ENCODE results near the gene TJAP1.

Gene TJAP1

DNA sequence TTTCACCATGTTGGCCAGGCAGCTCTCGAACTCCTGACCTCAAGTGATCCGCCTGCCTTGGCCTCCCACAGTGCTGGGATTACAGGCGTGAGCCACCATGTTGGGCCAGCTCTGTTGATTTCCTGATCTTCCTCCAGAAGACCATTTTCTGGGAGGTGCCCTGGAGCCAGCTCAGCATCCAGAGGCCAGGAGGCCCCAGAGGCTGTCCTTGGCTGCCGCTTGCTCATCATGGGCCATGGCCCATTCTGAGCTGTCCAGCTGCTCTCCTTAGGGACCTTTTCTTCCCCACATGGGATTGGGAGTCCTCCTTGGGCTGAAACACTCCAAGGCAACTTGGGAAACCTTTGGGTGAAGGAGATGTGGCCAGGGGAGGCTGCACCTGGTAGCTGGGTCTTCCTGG lies 17.4 kb downstream of the TJAP1 start:
- Histone ChIP-seq H3K4me3 (ENCODE audit: low read depth in 1 of 2, low read length in 2 of 2) (no peak overlapping the region), H3K79me2 (ENCODE audit: insufficient read depth, low read length) (peaks cover 13% of the 10 kb centered on the region), H3K36me3 (ENCODE audit: insufficient read depth, low read length) (peaks cover 31% of the 10 kb centered on the region), H4K20me1 (ENCODE audit: insufficient read depth, low read length) (peaks cover 29% of the 10 kb centered on the region), H2AFZ (ENCODE audit: low read depth, low read length) (no peak overlapping the region), H3K4me1 (ENCODE audit: insufficient read depth, low read length) (no peaks in the 10 kb centered on the region), H3K9ac (ENCODE audit: low read depth, low read length) (no peak overlapping the region), H3K4me2 (ENCODE audit: insufficient read depth, low read length) (no peak overlapping the region), H3K9me3 (ENCODE audit: insufficient read depth, low read length, severe bottlenecking) (no peaks in the 10 kb centered on the region), H3K27ac (ENCODE audit: low read length) (no peak overlapping the region), H3K27me3 (ENCODE audit: insufficient read depth, low read length, poor library complexity) (no peaks in the 10 kb centered on the region)
- TF ChIP-seq, protein P1, sequence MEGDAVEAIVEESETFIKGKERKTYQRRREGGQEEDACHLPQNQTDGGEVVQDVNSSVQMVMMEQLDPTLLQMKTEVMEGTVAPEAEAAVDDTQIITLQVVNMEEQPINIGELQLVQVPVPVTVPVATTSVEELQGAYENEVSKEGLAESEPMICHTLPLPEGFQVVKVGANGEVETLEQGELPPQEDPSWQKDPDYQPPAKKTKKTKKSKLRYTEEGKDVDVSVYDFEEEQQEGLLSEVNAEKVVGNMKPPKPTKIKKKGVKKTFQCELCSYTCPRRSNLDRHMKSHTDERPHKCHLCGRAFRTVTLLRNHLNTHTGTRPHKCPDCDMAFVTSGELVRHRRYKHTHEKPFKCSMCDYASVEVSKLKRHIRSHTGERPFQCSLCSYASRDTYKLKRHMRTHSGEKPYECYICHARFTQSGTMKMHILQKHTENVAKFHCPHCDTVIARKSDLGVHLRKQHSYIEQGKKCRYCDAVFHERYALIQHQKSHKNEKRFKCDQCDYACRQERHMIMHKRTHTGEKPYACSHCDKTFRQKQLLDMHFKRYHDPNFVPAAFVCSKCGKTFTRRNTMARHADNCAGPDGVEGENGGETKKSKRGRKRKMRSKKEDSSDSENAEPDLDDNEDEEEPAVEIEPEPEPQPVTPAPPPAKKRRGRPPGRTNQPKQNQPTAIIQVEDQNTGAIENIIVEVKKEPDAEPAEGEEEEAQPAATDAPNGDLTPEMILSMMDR (IDR thresholded peaks at IDR 0.05; ENCODE audit: borderline replicate concordance, extremely low read depth, low read length, poor library complexity, severe bottlenecking): no peak
- TF ChIP-seq EZH2 (IDR thresholded peaks at IDR 0.05; ENCODE audit: borderline replicate concordance, low read depth, low read length, severe bottlenecking): no peak
- ATAC-seq (ENCODE audit: insufficient read depth, low read depth) (no peak), DNase-seq (no peak)

DNA sequence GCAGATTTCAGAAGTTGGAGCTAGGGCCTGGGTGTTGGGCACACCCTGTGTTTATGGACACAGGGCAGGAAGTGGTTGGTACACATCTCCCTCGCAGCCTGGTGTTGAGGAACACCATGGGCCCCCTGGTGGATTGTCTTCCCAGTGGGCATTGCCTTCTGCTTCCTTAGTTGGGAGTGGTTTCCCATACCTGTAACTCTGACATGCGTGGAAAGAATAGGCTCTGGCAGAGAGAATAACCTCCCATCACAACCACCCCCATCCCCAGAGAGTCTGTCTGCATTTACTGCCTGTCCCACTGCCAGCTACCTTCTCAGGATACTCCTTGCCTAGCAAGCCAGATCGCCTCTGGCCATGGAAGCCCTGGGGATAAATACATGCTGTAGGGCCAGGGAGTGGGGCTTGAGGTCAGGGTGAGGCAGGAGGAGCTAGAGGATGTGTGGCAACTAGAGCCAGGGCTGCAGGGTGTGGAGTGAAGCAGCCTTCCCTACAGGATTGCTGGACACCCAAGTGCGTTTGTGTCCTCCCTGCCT lies 18.1 kb downstream of the TJAP1 start:
- DNase-seq: peak; percentile 33
- no peaks in the 10 kb centered on the region for H3K27me3 ChIP-seq (ENCODE audit: insufficient read depth, low read length, poor library complexity)
- no peak overlapping the region for H3K4me2 ChIP-seq (ENCODE audit: insufficient read depth, low read length)
- peaks cover 29% of the 10 kb centered on the region for H4K20me1 ChIP-seq (ENCODE audit: insufficient read depth, low read length)
- H3K4me1 ChIP-seq (ENCODE audit: insufficient read depth, low read length): no peaks in the 10 kb centered on the region
- no peak overlapping the region for H2AFZ ChIP-seq (ENCODE audit: low read depth, low read length)
- no peak overlapping the region for H3K9ac ChIP-seq (ENCODE audit: low read depth, low read length)
- H3K9me3 ChIP-seq (ENCODE audit: insufficient read depth, low read length, severe bottlenecking): no peaks in the 10 kb centered on the region
- H3K4me3 ChIP-seq (ENCODE audit: low read depth in 1 of 2, low read length in 2 of 2): no peak overlapping the region
- TF ChIP-seq, protein P1 (IDR thresholded peaks at IDR 0.05; ENCODE audit: borderline replicate concordance, extremely low read depth, low read length, poor library complexity, severe bottlenecking): peak; percentile 53
- TF ChIP-seq EZH2 (IDR thresholded peaks at IDR 0.05; ENCODE audit: borderline replicate concordance, low read depth, low read length, severe bottlenecking): no peak
- ATAC-seq (ENCODE audit: insufficient read depth, low read depth): peak; percentile 73
- H3K27ac ChIP-seq (ENCODE audit: low read length): 0 out of 2 replicates have a peak overlapping the region, but pooled peaks have one; percentile 21
- peaks cover 13% of the 10 kb centered on the region; the same call in 1 of the 2 replicates for H3K79me2 ChIP-seq (ENCODE audit: insufficient read depth, low read length)
- peaks cover 32% of the 10 kb centered on the region for H3K36me3 ChIP-seq (ENCODE audit: insufficient read depth, low read length)

DNA sequence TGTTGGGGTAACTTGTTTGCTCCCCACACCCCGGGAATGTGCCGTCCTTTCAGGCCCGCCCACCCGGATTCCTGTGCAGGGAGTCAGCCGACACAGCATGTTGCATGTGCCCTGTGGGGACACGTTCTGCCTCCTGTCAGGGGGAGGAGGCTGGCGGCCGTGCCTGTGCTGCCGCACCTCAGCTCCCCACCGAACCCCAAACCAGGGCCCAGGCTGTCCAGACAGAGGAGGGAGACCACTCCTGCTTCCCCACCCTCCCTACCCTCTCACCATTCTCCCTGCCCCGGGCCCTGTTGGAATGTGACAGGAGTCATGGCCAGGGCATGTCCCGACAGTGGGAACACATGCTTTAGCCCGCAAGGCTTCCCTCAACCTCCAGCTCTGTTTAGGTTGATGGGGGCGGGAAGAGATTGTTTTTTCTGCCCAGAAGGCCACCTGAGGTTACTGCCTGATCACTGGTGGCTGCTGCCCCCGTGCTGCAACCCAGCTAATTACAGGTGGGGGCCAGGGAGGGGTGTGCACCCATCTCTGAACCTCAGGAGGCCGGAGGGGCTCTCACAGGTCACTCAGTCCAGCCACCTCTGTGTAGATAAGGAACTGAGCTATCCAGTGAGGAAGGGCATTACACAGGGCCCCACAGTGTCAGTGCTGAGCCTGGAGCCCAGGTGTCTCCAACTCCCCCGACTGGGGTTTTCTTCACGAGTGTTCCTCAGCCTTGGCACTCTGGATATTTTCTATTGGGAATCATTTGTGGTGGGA lies 19.2 kb downstream of the TJAP1 start:
- no peak overlapping the region for H2AFZ ChIP-seq (ENCODE audit: low read depth, low read length)

More for the DNA sequence above, 19.2 kb downstream of the TJAP1 start:
- H3K36me3 ChIP-seq (ENCODE audit: insufficient read depth, low read length): peaks cover 43% of the 10 kb centered on the region
- H3K4me2 ChIP-seq (ENCODE audit: insufficient read depth, low read length): no peak overlapping the region
- no peak overlapping the region for H3K9ac ChIP-seq (ENCODE audit: low read depth, low read length)
- no peaks in the 10 kb centered on the region for H3K4me1 ChIP-seq (ENCODE audit: insufficient read depth, low read length)
- TF ChIP-seq, protein P1 (IDR thresholded peaks at IDR 0.05; ENCODE audit: borderline replicate concordance, extremely low read depth, low read length, poor library complexity, severe bottlenecking): peak; percentile 54
- TF ChIP-seq EZH2 (IDR thresholded peaks at IDR 0.05; ENCODE audit: borderline replicate concordance, low read depth, low read length, severe bottlenecking): no peak
- H3K4me3 ChIP-seq (ENCODE audit: low read depth in 1 of 2, low read length in 2 of 2): no peak overlapping the region
- peaks cover 13% of the 10 kb centered on the region; the same call in 1 of the 2 replicates for H3K79me2 ChIP-seq (ENCODE audit: insufficient read depth, low read length)
- no peaks in the 10 kb centered on the region for H3K27me3 ChIP-seq (ENCODE audit: insufficient read depth, low read length, poor library complexity)
- peaks cover 29% of the 10 kb centered on the region for H4K20me1 ChIP-seq (ENCODE audit: insufficient read depth, low read length)
- no peak overlapping the region for H3K27ac ChIP-seq (ENCODE audit: low read length)
- no peak for DNase-seq
- ATAC-seq (ENCODE audit: insufficient read depth, low read depth): no peak; the same call in 2 of the 3 replicates
- H3K9me3 ChIP-seq (ENCODE audit: insufficient read depth, low read length, severe bottlenecking): no peaks in the 10 kb centered on the region

Data from DND-41 (cell line).